ENCODE measurements around the gene C14orf180. TPM values are rescaled to one million over a fixed set of nuclear protein-coding genes. Genes with fewer than 3 reads are reported as not detected.

Gene C14orf180
- total RNA-seq, 1 experiment from 2014 or later: not detected

DNA sequence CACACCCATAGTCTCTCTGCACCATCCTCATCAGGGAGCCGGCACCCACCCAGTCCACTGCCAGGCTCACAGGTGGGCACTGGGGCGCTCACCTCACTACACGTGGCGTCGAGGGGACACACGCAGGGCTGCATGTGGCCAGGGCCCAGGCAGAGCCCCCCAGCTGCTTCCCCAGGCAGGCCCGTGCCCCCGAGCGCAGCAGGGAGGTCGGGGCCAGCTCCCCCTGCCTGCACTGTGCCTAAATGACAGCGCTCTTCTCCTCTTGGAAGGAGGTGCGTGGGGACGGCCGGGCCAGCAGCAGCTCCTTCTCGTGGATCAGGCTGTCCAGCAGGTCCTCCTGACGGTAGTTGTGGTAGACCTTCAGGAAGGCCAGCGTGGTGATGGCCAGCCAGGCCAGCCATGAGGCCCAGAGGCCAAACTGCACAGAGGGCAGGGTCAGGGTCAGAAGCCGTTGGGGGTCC, 13.7 kb downstream of the C14orf180 start:
- BruUV-seq (replicated peaks): no TSS peak
- ATAC-seq: no peak
- Histone ChIP-seq H3K4me1 (ENCODE audit: insufficient read depth, low read length) (no peaks in the 10 kb centered on the region), H2AFZ (ENCODE audit: low read length) (no peak overlapping the region), H3F3A (ENCODE audit: low read length, unreplicated experiment) (no peaks in the 10 kb centered on the region), H3K9ac (ENCODE audit: low read length) (no peak overlapping the region), H3K27ac (ENCODE audit: low read length) (no peak overlapping the region), H3K27me3 (ENCODE audit: low read length) (peaks cover 16% of the 10 kb centered on the region), H3K4me3 (ENCODE audit: low read length) (no peak overlapping the region), H3K9me3 (ENCODE audit: low read length) (no peaks in the 10 kb centered on the region), H3K9me2 (replicated peaks; ENCODE audit: low read length) (no peaks in the 10 kb centered on the region), H3K4me2 (ENCODE audit: low read length) (no peak overlapping the region), H3K79me2 (ENCODE audit: low read length) (no peaks in the 10 kb centered on the region), H3K36me3 (ENCODE audit: low read depth, low read length) (no peaks in the 10 kb centered on the region), H4K20me1 (ENCODE audit: low read length) (no peaks in the 10 kb centered on the region)
- POLR2A ChIA-PET (ENCODE audit: unreplicated experiment): no interaction called here
- CTCF ChIA-PET: no interaction called here
- intact Hi-C loops (cut with micrococcal nuclease): no loop called here
- TF ChIP-seq, protein P1, sequence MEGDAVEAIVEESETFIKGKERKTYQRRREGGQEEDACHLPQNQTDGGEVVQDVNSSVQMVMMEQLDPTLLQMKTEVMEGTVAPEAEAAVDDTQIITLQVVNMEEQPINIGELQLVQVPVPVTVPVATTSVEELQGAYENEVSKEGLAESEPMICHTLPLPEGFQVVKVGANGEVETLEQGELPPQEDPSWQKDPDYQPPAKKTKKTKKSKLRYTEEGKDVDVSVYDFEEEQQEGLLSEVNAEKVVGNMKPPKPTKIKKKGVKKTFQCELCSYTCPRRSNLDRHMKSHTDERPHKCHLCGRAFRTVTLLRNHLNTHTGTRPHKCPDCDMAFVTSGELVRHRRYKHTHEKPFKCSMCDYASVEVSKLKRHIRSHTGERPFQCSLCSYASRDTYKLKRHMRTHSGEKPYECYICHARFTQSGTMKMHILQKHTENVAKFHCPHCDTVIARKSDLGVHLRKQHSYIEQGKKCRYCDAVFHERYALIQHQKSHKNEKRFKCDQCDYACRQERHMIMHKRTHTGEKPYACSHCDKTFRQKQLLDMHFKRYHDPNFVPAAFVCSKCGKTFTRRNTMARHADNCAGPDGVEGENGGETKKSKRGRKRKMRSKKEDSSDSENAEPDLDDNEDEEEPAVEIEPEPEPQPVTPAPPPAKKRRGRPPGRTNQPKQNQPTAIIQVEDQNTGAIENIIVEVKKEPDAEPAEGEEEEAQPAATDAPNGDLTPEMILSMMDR (conservative IDR thresholded peaks at IDR 0.05; ENCODE audit: low read depth, low read length): no peak
- TF ChIP-seq EZH2 (IDR thresholded peaks at IDR 0.05; ENCODE audit: low read length, unreplicated experiment): no peak
- no peak for TF ChIP-seq EZH2phosphoT487 (IDR thresholded peaks at IDR 0.05; ENCODE audit: borderline replicate concordance, low read length)
- DNase-seq: no peak

DNA sequence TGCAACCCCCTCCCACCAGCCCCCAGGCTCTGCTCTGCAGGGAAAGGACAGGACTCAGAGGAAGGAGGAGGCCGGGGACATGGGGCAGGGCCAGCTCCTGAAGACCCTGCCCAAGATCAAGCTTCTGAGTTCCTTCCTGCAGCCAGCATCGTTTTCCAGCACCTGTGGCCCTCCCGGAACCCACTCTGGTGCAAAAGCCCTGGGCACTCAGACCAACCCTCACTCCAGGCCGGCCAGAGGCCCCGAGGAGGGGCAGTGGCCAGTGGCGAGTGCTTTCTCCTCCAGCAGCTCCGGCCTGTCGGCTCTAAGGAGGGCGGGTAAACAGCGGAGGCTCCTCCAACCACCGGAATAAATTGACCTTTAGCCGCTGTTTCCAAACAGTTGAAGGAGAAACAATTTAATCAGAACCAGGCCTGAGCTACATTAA, 14.2 kb downstream of the C14orf180 start:
- Histone ChIP-seq H3F3A (ENCODE audit: low read length, unreplicated experiment) (no peaks in the 10 kb centered on the region), H3K36me3 (ENCODE audit: low read depth, low read length) (no peaks in the 10 kb centered on the region), H3K79me2 (ENCODE audit: low read length) (no peaks in the 10 kb centered on the region), H3K27me3 (ENCODE audit: low read length) (peaks cover 12% of the 10 kb centered on the region), H3K4me3 (ENCODE audit: low read length) (no peak overlapping the region), H2AFZ (ENCODE audit: low read length) (no peak overlapping the region), H3K4me1 (ENCODE audit: insufficient read depth, low read length) (no peaks in the 10 kb centered on the region), H3K9me3 (ENCODE audit: low read length) (no peaks in the 10 kb centered on the region), H3K27ac (ENCODE audit: low read length) (no peak overlapping the region), H3K4me2 (ENCODE audit: low read length) (no peak overlapping the region), H3K9me2 (replicated peaks; ENCODE audit: low read length) (no peaks in the 10 kb centered on the region), H4K20me1 (ENCODE audit: low read length) (no peaks in the 10 kb centered on the region), H3K9ac (ENCODE audit: low read length) (no peak overlapping the region)
- DNase-seq (no peak), ATAC-seq (no peak)
- intact Hi-C loops (cut with micrococcal nuclease): no loop called here
- CTCF ChIA-PET: no interaction called here
- POLR2A ChIA-PET (ENCODE audit: unreplicated experiment): no interaction called here
- BruUV-seq (replicated peaks): no TSS peak
- no peak for TF ChIP-seq EZH2phosphoT487 (IDR thresholded peaks at IDR 0.05; ENCODE audit: borderline replicate concordance, low read length)
- TF ChIP-seq, protein P1 (conservative IDR thresholded peaks at IDR 0.05; ENCODE audit: low read depth, low read length): no peak
- no peak for TF ChIP-seq EZH2 (IDR thresholded peaks at IDR 0.05; ENCODE audit: low read length, unreplicated experiment)

DNA sequence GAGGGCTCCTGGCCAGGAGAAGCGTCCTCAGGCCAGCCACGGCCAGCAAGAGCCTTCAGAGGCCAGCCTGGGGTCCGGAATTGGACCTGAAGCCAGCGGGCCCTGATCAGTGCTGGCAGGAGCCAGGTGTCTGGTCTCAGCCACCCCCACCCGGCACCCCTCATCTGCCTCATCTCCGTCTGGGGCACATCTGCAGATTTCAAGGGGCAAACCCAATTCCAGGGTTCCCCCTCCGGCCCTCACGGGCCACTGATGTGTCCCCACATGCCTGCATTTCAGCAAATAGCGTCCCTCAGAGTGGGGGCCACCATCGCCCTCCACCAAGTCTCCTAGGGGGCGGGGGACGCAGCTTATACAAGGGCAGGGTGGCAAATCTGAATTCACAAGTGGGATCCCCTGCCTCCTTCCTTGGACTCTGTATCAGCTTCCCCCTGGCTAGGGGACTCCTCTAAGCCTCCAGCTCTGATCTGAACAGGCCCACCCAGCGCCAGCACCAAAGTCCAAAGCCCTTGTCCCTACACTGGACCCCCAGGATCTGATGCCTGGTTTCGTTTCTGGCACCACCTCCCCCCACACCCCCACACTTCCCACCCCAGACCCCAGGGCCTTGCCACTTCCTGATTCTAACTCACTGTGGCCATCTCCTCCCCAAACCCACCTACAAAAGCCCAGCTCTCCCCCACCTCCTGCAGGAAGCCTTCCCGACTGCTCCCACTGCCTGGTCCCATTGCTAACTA, 14.9 kb downstream of the C14orf180 start:
- TF ChIP-seq EZH2 (IDR thresholded peaks at IDR 0.05; ENCODE audit: low read length, unreplicated experiment): no peak
- TF ChIP-seq, protein P1 (conservative IDR thresholded peaks at IDR 0.05; ENCODE audit: low read depth, low read length): no peak
- no peak for TF ChIP-seq EZH2phosphoT487 (IDR thresholded peaks at IDR 0.05; ENCODE audit: borderline replicate concordance, low read length)
- H2AFZ ChIP-seq (ENCODE audit: low read length): no peak overlapping the region
- H3K79me2 ChIP-seq (ENCODE audit: low read length): no peaks in the 10 kb centered on the region
- peaks cover 6% of the 10 kb centered on the region; the same call in 1 of the 2 replicates for H3K27me3 ChIP-seq (ENCODE audit: low read length)
- ATAC-seq: no peak
- H3K4me2 ChIP-seq (ENCODE audit: low read length): no peak overlapping the region
- ChIA-PET POLR2A (ENCODE audit: unreplicated experiment) (no interaction called here), CTCF (no interaction called here)
- H3K36me3 ChIP-seq (ENCODE audit: low read depth, low read length): no peaks in the 10 kb centered on the region
- H3K9ac ChIP-seq (ENCODE audit: low read length): no peak overlapping the region
- no peak overlapping the region for H3K27ac ChIP-seq (ENCODE audit: low read length)
- H3K9me2 ChIP-seq (replicated peaks; ENCODE audit: low read length): no peaks in the 10 kb centered on the region
- H3K4me3 ChIP-seq (ENCODE audit: low read length): no peak overlapping the region
- intact Hi-C loops (cut with micrococcal nuclease): no loop called here
- DNase-seq: no peak
- no TSS peak for BruUV-seq (replicated peaks)
- no peaks in the 10 kb centered on the region for H3F3A ChIP-seq (ENCODE audit: low read length, unreplicated experiment)
- no peaks in the 10 kb centered on the region for H3K9me3 ChIP-seq (ENCODE audit: low read length)
- no peaks in the 10 kb centered on the region for H4K20me1 ChIP-seq (ENCODE audit: low read length)
- no peaks in the 10 kb centered on the region for H3K4me1 ChIP-seq (ENCODE audit: insufficient read depth, low read length)
